GM12801 (cell line): ENCODE data around the gene ACTL10.

Experiments
- TF ChIP-seq, protein P1 (sequence below): IDR thresholded peaks from one replicate; pipeline ENCODE4 v1.5.1; 2011; ENCODE audit warnings: control low read depth; ENCODE audit not compliant: insufficient read length; ENCODE audit errors: extremely low read depth

The ACTL10 gene

DNA sequence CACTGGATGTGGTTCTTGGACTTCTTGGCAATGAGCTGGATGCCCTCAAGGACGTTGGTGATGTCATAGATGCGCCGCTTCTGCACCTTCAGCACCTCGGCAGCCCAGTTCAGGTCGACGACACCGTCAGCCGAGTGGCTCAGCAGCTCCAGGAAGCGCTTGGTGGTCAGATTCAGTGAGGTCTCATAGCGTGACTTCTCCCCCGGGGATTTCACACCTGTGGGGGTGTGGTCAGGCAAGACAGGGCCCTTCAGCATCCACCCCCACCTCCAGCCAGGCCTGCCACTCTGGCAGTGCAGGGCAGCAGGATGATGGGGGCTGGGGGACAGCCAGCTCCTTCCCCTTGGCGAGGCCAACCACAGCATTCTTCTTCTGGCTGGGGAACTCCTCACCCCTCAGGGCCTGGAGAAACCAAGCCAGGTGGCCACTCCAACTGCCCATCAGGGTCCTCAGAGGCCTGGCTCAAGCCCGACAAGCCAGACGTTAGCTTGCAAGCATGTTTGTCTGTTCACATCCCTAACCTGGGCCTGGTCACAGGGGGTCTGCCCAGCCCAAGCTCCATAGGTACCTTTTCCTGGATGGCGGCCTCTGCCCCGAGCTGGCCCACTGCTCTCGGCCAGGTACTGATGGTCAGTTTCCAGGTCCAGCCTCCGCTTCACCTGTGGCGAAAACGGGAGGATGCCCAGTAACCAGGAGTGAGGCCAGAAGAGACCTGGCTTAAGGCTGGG lies 13.2 kb downstream of the ACTL10 start:
- TF ChIP-seq, protein P1, sequence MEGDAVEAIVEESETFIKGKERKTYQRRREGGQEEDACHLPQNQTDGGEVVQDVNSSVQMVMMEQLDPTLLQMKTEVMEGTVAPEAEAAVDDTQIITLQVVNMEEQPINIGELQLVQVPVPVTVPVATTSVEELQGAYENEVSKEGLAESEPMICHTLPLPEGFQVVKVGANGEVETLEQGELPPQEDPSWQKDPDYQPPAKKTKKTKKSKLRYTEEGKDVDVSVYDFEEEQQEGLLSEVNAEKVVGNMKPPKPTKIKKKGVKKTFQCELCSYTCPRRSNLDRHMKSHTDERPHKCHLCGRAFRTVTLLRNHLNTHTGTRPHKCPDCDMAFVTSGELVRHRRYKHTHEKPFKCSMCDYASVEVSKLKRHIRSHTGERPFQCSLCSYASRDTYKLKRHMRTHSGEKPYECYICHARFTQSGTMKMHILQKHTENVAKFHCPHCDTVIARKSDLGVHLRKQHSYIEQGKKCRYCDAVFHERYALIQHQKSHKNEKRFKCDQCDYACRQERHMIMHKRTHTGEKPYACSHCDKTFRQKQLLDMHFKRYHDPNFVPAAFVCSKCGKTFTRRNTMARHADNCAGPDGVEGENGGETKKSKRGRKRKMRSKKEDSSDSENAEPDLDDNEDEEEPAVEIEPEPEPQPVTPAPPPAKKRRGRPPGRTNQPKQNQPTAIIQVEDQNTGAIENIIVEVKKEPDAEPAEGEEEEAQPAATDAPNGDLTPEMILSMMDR, result no peak

DNA sequence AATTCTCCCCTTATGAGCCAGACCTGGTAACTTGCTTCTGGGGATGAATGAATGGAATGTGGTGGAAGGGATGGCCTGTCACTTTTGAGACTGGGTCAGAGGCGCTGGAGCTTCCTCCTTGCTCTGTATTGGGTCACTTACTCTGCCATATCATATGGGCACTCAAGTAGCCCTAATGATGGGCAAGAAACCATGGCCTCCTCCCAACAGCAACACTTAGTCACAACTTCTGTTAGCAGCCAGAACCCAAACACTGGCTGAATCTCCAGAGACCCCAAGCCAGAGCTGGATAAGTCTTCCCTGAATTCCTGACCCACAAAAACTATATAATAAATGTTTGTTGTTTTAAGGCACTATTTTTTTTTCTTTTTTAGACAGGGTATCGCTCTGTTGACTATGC lies 13.9 kb downstream of the ACTL10 start:
- TF ChIP-seq, protein P1, result no peak

DNA sequence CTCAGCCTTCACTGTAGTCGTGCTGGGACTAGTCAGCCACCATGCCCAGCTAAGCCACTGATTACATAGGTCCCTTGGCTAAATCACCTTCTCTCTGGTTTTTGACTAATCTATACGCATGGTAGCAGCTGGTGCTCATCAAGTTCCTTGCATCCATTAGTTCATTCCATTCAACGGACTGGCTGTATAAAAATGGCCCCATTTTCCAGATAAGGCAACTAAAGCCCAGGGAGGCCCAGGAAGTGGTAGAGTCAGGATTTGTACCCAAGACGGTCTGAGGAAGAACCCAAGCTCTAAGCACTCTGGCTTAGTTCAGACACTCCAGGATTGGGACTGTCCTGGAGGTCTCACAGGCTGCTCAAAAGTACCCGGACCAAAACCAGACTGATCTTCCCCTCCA lies 14.5 kb downstream of the ACTL10 start:
- TF ChIP-seq, protein P1, result no peak

DNA sequence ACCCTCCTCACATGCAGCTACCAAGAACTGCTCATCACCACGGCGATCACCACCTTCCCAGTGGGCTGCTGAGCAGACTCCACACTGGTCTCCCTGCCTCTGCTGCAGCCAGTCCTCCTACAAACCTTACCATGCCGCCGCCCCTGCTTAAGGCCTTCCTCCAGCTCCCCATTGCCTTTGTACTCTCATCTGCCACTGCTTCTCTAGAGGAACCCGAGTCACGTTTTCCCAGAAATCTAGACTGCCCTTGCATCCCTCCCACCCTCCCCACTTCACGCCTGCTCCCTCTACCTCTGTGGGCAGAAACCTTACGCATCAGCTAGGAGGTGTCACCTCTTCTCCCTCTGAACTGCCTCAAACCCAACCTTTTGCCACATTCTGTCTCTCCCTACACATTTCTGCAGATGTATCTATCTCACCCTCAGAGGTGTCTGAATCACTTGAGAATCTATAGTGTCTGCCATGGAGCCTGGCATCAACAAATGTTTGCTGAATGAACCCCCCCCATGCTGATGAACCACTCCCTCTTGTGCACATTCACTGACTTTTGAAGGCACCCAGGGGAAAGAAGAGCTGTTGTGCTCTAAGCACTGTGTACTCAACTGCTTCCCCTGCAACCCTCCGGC lies 15.1 kb downstream of the ACTL10 start:
- TF ChIP-seq, protein P1, result no peak

DNA sequence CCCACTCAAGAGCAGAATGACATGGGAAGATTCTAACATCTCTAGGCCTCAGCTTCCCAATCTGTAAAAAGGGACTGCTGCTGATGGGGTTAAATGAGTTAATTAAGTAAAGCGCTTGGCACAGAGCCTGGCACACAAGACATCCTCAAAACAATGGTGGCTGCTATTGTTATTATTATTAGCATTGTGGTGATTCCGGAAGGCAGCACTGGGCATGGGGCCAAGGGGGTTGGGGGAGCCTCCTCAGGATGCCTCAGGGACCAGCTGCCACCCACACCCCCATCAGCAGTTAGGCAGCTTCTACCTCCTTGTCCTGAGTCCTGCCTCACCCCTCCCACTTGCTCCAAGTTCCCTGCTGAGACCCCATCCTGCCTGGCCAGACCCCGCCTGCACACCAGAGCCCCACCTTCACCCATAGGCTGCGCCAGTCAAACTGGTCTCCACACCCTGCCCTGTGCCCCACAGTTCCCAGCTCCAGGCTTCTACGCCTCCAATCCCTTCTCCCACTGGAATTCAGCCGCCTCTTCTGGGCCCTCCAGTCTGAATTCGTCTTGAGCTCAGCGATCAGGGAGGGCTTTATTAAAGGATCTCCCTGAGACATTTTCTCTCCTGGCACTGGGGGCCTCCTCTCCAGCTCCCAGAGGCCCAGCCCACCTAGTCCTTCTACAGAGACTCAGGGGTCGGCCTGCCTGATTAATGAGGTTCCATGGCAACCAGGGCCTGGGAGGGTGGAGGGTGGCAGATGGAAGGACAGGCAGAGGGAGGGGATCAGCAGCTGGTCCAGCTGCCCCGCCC lies 18.0 kb downstream of the ACTL10 start:
- TF ChIP-seq, protein P1, result no peak

DNA sequence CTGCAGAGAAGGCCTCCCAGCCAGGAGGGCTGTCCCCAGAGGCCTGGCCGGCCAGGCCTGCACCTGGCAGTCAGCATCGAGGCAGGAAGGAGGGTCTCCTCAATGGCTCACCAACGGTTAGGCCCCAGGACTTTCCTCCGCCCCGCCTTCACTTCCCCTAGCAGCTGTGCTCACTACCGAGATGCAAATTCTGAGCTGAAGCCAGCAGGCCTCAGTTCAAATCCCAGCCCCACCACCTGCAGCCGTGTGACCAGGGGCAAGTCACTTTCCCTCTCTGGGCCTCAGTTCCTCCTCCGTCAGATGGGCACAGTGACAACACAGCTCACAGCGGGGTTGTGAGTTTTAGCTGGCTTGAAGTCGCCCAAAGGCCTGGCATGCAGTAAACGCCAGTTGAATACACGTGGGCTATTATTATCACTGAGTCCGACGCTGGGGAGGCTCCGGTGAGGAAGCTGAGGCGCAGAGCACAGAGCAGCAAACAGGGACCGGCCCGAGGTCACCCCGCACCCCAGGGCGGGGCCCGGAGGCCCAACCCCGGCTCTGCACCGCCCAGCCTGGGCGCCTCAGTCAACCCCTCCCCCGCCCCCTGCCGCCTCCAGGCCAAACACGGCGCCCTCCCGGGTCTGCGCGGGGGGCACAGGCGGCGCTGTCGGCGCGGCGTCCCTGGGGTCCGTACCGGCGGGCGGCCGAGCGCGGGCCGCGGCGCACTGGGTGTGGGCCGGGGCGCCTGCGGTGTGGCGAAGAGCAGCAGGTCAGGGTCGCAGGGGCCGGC lies 18.8 kb downstream of the ACTL10 start:
- TF ChIP-seq, protein P1, result no peak
